ENCODE measurements around the gene TBC1D22B. TPM values are rescaled to one million over a fixed set of nuclear protein-coding genes. Genes with fewer than 3 reads are reported as not detected.

Gene TBC1D22B
- total and polyA plus RNA-seq, 2 experiments from 2014 or later, result 9.1 to 19.9 TPM

DNA sequence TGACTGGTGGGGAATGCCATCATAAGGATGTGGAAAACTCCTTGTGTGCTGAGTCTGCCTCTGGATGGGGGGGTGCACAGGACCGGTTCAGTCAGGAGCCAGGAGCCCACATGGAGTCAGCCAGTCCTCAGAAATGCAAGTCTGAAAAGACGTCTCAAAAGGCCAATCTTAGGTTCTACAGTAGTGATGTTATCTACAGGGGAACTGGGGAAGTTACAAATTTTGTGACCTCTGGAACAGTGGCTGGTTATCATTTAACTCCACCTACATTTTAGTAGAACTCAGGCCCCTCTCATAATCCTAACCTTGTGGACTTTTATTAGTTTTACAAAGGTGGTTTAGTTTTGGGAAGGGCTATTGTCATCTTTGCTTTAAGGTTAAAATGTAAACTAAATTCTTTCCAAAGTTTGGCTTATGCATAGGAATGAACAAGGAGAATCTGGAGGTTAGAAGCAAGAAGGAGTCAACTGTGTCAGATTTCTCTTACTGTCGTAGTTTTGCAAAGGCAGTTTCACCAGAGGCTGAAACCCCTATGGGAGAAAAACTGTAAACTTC is 13.7 kb upstream of the TBC1D22B start:
- no peak for TF ChIP-seq ZNF462 (CRISPR knock-in tag; IDR thresholded peaks at IDR 0.05)
- TF ChIP-seq, protein P1, sequence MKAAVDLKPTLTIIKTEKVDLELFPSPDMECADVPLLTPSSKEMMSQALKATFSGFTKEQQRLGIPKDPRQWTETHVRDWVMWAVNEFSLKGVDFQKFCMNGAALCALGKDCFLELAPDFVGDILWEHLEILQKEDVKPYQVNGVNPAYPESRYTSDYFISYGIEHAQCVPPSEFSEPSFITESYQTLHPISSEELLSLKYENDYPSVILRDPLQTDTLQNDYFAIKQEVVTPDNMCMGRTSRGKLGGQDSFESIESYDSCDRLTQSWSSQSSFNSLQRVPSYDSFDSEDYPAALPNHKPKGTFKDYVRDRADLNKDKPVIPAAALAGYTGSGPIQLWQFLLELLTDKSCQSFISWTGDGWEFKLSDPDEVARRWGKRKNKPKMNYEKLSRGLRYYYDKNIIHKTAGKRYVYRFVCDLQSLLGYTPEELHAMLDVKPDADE (IDR thresholded peaks at IDR 0.05), result no peak
- TF ChIP-seq, protein P2, sequence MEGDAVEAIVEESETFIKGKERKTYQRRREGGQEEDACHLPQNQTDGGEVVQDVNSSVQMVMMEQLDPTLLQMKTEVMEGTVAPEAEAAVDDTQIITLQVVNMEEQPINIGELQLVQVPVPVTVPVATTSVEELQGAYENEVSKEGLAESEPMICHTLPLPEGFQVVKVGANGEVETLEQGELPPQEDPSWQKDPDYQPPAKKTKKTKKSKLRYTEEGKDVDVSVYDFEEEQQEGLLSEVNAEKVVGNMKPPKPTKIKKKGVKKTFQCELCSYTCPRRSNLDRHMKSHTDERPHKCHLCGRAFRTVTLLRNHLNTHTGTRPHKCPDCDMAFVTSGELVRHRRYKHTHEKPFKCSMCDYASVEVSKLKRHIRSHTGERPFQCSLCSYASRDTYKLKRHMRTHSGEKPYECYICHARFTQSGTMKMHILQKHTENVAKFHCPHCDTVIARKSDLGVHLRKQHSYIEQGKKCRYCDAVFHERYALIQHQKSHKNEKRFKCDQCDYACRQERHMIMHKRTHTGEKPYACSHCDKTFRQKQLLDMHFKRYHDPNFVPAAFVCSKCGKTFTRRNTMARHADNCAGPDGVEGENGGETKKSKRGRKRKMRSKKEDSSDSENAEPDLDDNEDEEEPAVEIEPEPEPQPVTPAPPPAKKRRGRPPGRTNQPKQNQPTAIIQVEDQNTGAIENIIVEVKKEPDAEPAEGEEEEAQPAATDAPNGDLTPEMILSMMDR (conservative IDR thresholded peaks at IDR 0.05; ENCODE audit: low read depth in 2 of 2), result no peak
- no peak for TF ChIP-seq POLR2AphosphoS5 (IDR thresholded peaks at IDR 0.05; ENCODE audit: low read depth)
- no peak for TF ChIP-seq EZH2phosphoT487 (IDR thresholded peaks at IDR 0.05; ENCODE audit: unreplicated experiment)
- no peaks in the 10 kb centered on the region for H3K4me1 ChIP-seq (ENCODE audit: insufficient read depth)

More for the DNA sequence above, 13.7 kb upstream of the TBC1D22B start:
- H3K27me3 ChIP-seq (ENCODE audit: insufficient read depth), result no peaks in the 10 kb centered on the region
- H3K4me2 ChIP-seq, result no peak overlapping the region
- no peak for ATAC-seq
- Mint-ChIP-seq H3K27ac (no peak overlapping the region), H3K36me3 (ENCODE audit: low read depth) (no peaks in the 10 kb centered on the region), H3K4me3 (no peak overlapping the region), H3K9me3 (no peaks in the 10 kb centered on the region; the same call in 2 of the 3 replicates), H3K4me1 (no peaks in the 10 kb centered on the region), H3K27me3 (ENCODE audit: insufficient read depth, low read depth, poor library complexity) (peaks cover 2% of the 10 kb centered on the region)
- H4K20me1 ChIP-seq (replicated peaks; ENCODE audit: insufficient read depth), result no peaks in the 10 kb centered on the region
- no peak overlapping the region for H3K4me3 ChIP-seq
- no peak for DNase-seq (ENCODE audit: low spot score)
- H3F3A ChIP-seq (replicated peaks; ENCODE audit: low read depth), result 0 out of 2 replicates have a peak, but pooled peaks cover 4% of the 10 kb centered on the region
- peaks cover 4% of the 10 kb centered on the region; the same call in 1 of the 2 replicates for H3K9me2 ChIP-seq (ENCODE audit: insufficient read depth)
- H2AFZ ChIP-seq, result no peak overlapping the region
- H3K27ac ChIP-seq (ENCODE audit: low read depth), result no peak overlapping the region
- H3K36me3 ChIP-seq (ENCODE audit: insufficient read depth), result no peaks in the 10 kb centered on the region
- no peaks in the 10 kb centered on the region for H3K79me2 ChIP-seq (replicated peaks; ENCODE audit: insufficient read depth)
